ENCODE data around the gene SLC25A4.

The SLC25A4 gene

DNA sequence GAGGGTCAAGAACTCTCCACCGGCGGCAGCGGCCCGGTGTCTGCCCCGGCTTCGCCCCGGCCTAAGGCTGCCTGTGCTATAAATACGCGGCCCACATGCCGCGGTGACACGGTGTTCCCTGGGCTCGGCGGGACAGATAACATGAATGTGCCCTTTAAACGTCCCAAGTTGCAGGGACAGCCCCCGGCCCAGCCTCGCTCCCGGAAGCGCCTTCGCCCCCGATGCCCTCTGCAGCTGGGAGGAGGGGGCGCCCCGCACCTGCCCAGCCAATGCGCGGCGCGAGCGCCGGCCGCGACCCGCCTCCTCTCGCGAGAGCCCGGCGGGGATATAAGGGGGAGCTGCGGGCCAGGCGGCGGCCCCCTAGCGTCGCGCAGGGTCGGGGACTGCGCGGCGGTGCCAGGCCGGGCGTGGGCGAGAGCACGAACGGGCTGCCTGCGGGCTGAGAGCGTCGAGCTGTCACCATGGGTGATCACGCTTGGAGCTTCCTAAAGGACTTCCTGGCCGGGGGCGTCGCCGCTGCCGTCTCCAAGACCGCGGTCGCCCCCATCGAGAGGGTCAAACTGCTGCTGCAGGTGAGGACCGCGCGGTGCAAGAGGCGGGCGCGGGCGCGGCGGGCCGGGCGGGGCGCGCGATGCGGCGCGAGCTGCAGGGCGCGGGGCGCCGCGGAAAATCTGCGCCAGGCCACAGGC lies at the start of gene SLC25A4:
Gene SLC25A4 (plus strand): TSS at position 355 of the 689 bp plus-strand sequence. CDS start 107 bp downstream, at position 462.
- TF ChIP-seq, protein P1, sequence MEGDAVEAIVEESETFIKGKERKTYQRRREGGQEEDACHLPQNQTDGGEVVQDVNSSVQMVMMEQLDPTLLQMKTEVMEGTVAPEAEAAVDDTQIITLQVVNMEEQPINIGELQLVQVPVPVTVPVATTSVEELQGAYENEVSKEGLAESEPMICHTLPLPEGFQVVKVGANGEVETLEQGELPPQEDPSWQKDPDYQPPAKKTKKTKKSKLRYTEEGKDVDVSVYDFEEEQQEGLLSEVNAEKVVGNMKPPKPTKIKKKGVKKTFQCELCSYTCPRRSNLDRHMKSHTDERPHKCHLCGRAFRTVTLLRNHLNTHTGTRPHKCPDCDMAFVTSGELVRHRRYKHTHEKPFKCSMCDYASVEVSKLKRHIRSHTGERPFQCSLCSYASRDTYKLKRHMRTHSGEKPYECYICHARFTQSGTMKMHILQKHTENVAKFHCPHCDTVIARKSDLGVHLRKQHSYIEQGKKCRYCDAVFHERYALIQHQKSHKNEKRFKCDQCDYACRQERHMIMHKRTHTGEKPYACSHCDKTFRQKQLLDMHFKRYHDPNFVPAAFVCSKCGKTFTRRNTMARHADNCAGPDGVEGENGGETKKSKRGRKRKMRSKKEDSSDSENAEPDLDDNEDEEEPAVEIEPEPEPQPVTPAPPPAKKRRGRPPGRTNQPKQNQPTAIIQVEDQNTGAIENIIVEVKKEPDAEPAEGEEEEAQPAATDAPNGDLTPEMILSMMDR (IDR thresholded peaks at IDR 0.05; ENCODE audit: low read depth, low read length), result peak; percentile 27; the same call in 1 of the 2 replicates
- H3K4me3 ChIP-seq (ENCODE audit: low read depth, low read length), result peak within 1 kb of the TSS; percentile 64

DNA sequence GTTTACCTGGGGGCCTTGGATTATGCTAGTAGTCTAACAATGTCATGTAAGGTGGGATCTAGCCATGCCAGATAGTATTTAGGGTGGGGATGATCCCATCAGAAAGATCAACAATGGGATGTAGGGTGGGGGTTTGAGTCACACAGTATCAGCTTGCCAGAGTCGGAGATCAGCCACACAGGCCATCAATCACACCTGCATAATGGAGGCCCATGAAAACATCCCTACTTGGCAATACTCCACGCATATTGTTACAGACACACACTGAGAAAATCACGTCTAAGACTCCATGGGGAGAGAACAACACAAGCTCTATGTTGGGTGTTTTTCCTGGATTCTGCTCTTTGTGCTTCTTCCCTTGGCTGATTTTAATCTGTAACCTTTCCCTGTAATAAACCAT lies 49.5 kb upstream of the SLC25A4 start:
- TF ChIP-seq, protein P1 (IDR thresholded peaks at IDR 0.05; ENCODE audit: low read depth, low read length), result no peak
- no peak overlapping the region for H3K4me3 ChIP-seq (ENCODE audit: low read depth, low read length)

DNA sequence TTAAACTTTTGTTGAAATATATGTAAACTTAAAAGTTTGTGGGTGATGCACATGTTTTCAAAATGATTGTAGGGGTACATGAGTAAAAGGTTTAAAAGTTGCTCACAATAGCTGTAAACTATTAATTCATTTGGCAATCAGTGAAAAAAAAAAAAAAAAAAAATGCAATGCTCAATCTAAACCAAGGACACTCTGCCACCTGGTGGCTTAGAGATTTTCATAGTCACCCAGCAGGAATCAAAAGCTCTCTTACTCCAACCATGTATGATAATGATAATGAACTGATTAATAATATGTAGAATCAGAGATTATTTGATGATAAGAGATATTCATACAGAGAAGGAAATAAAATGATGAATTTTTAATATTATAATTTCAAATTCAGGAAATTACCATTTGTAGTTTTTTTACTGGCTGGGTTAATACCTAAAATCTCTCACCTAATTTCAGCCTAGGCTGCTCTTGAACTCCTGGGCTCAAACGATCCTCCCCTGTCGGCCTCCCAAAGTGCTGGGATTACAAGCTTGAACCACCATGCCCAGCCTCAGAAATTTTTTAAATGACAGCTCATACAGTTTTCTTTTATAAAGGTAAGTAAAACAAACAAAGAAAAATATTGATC lies 46.9 kb upstream of the SLC25A4 start:
- H3K4me3 ChIP-seq (ENCODE audit: low read depth, low read length), result no peak overlapping the region
- TF ChIP-seq, protein P1 (IDR thresholded peaks at IDR 0.05; ENCODE audit: low read depth, low read length), result peak; percentile 22; the same call in 1 of the 2 replicates

DNA sequence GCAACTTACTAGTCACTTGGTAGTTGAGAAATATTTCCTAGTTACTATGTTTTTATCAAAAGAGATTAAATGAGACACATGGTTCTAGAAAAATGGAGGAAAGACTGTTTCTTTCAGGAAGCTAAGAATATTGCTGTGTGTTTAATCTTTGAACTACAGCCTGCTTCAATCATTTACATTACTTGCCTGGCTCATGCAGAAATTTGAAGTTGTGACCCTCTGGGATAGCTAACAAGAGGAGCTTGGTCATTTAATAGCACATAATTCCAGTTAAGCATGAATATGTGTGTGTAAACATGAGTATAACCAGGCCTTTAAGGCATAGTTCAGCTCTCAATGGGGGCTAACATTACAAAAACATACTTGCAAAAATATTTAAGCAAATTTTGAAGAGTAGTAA lies 44.6 kb upstream of the SLC25A4 start:
- H3K4me3 ChIP-seq (ENCODE audit: low read depth, low read length), result no peak overlapping the region
- TF ChIP-seq, protein P1 (IDR thresholded peaks at IDR 0.05; ENCODE audit: low read depth, low read length), result no peak

DNA sequence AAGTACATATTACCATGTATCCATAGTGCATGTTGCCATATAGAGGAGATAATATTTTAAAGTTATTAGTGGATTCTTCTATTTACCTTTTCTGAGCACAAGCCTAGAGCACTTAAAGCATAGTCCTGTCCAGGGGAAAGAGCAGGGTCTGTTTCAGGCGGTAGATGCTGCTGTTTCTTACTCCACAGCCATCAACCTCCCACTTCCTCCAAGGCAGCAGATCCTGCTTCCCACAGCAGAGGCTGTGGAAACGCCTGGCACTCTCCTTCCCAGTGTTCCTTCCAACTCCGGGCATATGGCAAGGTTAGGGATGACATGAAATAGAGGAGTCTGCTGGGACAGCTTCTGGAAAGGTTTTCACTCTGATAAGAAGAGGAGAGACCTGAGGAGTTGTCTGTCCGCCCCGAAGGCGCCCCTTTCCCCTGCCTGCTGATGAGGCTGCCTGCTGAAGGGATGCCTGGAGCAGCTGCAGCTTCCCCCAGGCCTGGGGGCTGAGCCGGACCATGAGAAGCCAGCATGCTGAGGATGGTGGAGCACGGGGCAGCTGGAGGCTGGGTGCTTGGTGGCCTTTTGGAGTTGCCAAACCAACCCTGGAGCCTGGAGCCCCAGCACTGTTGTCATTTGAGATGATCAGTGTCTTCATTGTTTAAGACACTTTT lies 43.9 kb upstream of the SLC25A4 start:
- TF ChIP-seq, protein P1 (IDR thresholded peaks at IDR 0.05; ENCODE audit: low read depth, low read length), result no peak
- no peak overlapping the region for H3K4me3 ChIP-seq (ENCODE audit: low read depth, low read length)

DNA sequence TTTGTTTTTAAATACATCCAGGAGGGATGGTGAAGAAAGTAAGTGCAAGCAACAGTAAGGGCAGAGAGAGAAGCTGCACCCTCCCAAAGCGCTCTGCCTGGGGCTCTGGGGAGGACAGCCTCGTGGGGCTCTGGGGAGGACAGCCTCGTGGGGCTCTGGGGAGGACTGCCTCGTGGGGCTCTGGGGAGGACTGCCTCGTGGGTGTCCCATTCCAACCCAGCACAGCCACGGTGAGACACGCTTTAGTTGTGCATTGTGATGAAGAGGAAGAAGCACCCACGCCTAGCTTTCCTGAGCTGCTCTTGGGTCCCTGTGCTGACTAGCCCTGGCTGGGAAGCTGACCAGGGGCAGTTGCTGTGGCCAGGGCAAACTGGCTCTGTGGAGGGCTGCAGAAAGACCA lies 43.1 kb upstream of the SLC25A4 start:
- TF ChIP-seq, protein P1 (IDR thresholded peaks at IDR 0.05; ENCODE audit: low read depth, low read length), result no peak
- no peak overlapping the region for H3K4me3 ChIP-seq (ENCODE audit: low read depth, low read length)

DNA sequence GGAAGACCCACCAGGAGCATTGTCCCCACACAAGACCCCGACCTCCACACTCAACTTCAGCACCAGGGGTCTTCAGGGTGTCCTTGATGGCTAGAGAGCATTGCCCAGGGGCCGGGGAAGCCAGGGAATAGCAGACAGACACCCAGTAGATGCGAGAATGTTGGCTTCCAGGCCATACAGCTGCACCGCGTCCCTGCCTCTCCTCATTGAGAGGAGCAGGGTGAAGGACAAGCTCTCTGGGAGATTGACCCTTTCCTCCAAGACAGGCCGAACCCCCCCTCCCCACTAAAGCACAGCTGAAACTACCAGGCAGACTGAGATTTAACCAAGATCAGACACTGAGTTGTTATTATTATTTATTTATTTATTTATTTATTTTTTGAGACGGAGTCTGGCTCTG lies 42.6 kb upstream of the SLC25A4 start:
- TF ChIP-seq, protein P1 (IDR thresholded peaks at IDR 0.05; ENCODE audit: low read depth, low read length), result no peak
- H3K4me3 ChIP-seq (ENCODE audit: low read depth, low read length), result no peak overlapping the region

Data from WI38 (cell line).